HK-2 (cell line): ENCODE measurements around the gene AADACL4.
"Not testable (repeated sequence)": the region's sequence is repeated elsewhere in the genome, so short reads cannot be mapped to it uniquely, and the experiment has no call there.

Experiments
- DNase-seq: peaks from one replicate; pipeline ENCODE4 v3.0.0-alpha.2; 2018; ENCODE audit not compliant: unreplicated experiment

The AADACL4 gene

GRCh38 chr1:12629985-12630760 is 13.7 kb upstream of the AADACL4 start:
- no peak for DNase-seq

DNA sequence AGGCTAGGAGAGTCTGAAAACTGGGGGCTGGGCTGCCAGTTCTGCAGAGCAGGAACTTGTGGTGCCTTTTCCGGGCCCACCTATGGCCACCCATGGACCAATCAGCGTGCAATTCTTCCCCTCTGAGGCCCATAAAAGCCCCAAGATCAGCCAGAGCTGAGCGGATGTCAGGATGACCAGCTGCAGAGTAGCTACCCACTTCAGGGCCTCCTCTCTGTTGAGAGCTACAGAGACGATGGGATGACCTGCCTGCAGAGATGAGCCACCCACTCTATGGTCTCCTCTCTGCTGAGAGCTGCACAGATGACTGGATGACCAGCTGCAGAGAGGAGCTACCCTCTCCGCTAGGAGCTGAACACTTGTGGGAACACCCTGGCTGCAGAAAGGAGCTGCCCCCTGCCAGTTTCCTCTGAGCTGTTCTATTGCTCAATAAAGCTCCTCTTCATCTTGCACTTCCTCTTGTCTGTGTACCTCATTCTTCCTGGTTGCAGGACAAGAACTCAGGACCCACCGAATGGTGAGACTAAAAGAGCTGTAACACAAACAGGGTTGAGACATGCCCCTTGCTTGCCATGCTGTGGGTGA is 12.8 kb upstream of the AADACL4 start:
- no peak for DNase-seq

DNA sequence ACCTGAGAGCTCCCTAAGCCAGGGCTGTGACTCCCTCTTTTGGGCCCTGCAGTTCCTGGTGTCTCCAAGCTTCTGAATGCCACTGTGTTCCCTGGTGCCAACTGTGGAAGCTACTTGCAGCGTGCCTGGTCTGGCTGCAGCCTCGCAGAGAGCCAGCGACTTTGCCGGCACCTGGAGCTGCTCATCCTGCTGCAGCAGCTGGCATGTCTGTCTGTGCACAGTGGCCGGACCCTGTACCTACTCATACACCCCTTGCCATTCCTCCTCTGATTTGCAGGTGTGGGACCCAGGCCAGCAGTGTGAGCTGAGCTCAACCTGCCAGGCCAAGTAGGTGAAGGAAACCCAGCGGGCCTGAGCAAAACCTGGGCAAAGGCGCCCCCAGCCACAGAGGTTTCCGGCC is 12.3 kb upstream of the AADACL4 start:
- DNase-seq: no peak

DNA sequence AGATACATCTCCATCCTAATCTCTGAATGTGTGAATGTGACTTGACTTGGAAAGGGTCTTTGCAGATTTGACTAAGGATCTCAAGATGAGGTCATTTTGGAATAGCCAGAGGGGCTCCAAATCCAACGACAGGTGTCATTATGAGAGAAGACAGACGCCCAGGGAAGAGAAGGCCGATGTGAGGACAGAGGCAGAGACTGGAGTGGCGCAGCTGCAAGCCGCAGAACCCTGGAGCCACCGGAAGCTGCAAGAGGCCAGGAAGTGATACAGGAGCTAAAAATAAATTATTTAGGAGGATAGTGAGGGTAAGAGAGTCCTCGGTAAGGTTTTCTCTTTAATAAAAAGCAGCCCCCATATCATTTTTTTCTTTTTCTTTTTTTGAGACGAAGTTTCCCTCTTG is 9.7 kb upstream of the AADACL4 start:
- no peak for DNase-seq

- no peak for DNase-seq
Observed at GRCh38 chr1:12634696-12635202, 9.1 kb upstream of the AADACL4 start.

- peak; percentile 39 for DNase-seq
Observed at GRCh38 chr1:12636098-12636950, 7.6 kb upstream of the AADACL4 start.

GRCh38 chr1:12637693-12638092 is 6.2 kb upstream of the AADACL4 start:
- no peak for DNase-seq

DNA sequence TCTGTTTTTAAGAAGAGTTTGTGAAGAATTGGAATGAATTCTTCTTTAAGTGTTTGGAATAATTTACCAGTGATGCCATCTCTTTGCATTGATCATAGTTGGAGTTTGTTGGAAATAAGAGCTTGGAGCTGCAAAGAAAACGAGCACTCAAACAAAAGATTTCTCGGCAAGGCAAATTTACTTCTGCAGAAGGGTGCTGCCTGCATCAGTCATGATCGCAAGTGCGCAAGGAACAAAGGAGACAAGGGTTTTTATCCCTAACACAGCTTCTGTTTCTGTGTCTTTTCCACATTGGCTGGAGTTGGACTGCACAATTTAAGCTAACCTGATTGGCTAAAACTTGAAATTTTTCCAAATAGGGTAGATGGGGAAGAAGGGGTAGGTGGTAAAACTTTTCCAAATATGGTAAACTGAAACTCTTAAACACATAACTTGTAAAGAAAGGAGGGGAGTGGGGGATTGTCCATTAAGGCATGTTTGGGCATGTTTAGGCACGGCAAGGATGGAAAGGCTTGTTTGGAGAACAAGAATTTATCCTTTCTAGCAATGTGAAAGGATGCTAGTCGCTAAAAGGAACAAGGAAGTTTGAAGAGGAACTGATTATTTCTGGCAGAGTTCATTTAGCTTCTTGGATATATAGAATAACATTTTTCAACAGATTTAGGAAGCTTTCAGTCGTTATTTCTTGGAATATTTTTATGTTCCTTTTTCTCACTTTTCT is 3.5 kb upstream of the AADACL4 start:
- DNase-seq: no peak

GRCh38 chr1:12640958-12641272 is 3.0 kb upstream of the AADACL4 start:
- DNase-seq: no peak

- DNase-seq: no peak
Observed at GRCh38 chr1:12643079-12643478, 806 bp upstream of the AADACL4 start.

DNA sequence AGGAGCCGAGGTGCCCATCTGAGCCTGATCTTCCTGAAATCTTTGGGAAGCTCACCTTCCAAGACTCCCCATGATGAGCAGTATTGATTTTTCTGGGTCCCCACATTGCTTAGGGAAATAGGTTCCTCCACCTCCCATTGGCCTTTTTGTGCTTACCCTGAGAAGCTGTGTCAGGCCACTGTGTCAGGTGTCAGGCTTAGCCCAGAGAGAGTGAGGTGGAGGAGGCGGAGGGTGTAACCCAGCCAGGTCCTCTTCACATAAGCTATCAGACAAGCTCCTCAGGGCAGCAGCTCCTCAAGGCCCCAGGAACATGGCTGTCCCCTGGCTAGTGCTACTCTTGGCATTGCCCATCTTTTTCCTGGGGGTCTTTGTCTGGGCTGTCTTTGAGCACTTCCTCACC is 352 bp downstream of the AADACL4 start:
- no peak for DNase-seq

- no peak for DNase-seq
Observed at GRCh38 chr1:12644829-12645228, 944 bp downstream of the AADACL4 start.

GRCh38 chr1:12645401-12645800 is 1.5 kb downstream of the AADACL4 start:
- DNase-seq: not testable (repeated sequence)

DNA sequence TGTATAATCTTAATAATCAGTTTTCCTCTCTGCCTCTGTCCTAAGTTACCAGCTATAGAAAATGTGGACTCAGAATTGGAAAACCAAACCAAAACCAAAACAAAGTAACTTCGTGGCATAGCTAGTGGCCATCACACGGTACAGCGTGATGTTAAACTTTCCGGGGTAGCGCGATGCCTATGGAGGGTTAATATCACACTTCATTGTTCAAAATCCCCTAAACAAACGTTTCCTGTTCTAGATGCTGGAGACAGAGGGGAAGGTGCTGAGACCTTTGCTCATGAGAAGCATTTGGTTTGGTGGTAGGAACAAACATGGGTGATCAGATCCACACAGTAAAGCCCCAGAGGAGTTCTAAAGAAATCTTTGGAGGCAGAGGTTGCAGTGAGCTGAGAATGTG is 4.9 kb downstream of the AADACL4 start:
- DNase-seq: no peak

DNA sequence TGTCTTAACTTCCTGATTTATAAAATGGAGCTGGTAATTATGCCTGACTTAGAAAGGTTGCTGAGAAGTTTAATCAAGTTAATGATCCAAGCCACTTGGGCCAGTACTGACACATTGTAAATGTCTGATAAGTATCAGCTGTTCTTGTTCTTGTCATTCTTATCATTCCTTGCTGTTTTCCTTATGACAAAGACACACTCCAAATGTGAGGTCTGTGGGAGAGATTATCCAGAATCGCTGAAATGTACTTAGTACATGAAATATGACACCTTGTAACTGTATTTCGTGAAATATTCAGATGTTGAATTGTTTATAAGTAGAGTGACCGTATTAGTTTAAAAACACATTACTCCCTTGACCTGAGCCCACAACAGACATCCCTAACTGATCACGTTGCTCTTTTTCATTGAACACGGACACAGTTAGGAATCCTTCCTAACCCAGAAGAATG is 6.1 kb downstream of the AADACL4 start:
- DNase-seq: no peak

GRCh38 chr1:12654004-12654567 is 10.2 kb downstream of the AADACL4 start:
- DNase-seq: no peak

DNA sequence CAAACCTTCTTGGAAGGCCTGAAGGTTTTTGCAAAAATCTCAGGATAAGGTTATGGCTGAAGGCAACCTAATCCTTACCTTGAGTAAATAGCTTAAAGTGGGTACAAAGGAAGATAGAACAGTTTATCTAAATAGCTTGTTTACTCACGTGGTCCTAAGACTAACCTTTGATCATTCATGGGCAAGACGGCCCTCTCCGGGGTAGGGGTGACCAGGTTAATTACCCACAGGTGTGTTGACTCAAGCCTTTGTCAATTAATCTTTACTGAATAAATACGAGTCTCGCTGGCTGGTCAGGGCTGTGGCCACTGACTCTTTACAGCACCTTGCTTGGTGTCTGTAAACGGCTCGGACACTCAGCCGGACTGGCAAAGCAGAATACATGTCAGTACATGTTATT is 10.8 kb downstream of the AADACL4 start:
- DNase-seq: no peak

- DNase-seq: no peak
Observed at GRCh38 chr1:12656575-12656974, 12.7 kb downstream of the AADACL4 start.

GRCh38 chr1:12657060-12657884 is 13.4 kb downstream of the AADACL4 start:
- no peak for DNase-seq

DNA sequence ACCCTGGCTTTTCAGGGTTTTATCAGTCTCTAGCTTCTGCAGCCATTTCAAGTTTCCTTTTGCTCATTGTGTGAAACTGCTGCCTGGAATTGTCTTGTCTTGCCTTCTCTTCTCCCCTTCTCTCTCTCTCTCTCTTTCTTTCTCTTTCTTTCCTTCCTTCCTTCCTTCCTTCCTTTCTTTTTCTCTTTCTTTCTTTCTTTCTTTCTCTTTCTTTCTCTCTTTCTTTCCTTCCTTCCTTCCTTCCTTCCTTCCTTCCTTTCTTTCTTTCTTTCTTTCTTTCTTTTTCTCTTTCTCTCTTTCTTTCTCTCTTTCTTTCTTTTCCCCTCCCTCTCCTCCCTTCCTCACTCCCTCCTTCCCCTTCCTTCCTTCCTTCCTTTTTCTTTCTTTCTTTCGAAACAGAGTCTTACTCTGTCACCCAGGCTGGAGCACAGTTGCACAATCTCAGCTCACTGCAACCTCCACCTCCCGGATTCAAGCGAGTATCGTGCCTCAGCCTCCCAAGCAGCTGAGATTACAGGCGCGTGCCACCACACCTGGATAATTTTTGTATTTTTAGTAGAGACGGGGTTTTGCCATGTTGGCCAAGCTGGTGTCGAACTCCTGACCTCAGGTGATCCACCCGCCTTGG is 14.1 kb downstream of the AADACL4 start:
- DNase-seq: not testable (repeated sequence)
